Chondrocyte (in vitro differentiated cells): ENCODE results near the gene OSBPL9. TPM values are rescaled to one million over a fixed set of nuclear protein-coding genes. Genes with fewer than 3 reads are reported as not detected.

Experiments
- DNase-seq: peaks from one replicate; pipeline ENCODE4 v3.0.0; 2021; ENCODE audit warnings: mixed read lengths, low spot score
- H3K27ac Mint-ChIP-seq: one replicate; pipeline ENCODE4 v1.8.0; 2021; ENCODE audit warnings: mild to moderate bottlenecking, moderate library complexity, mixed read lengths; ENCODE audit not compliant: unreplicated experiment
- H3K27me3 Mint-ChIP-seq: 2 replicates; pipeline ENCODE4 v1.8.0; 2021; ENCODE audit warnings: low read depth, mixed read lengths
- H3K36me3 Mint-ChIP-seq: 2 replicates; pipeline ENCODE4 v1.8.0; 2021; ENCODE audit warnings: low read depth, mixed read lengths
- H3K4me1 Mint-ChIP-seq: 2 replicates; pipeline ENCODE4 v1.8.0; 2021; ENCODE audit warnings: low read depth, mild to moderate bottlenecking, mixed read lengths
- H3K4me3 Mint-ChIP-seq: one replicate; pipeline ENCODE4 v1.8.0; 2021; ENCODE audit warnings: mild to moderate bottlenecking, moderate library complexity, mixed read lengths; ENCODE audit not compliant: unreplicated experiment
- H3K9me3 Mint-ChIP-seq: 2 replicates; pipeline ENCODE4 v1.8.0; 2021; ENCODE audit warnings: low read depth, mixed read lengths
- CTCF ChIP-seq: fragments of 200-600 bp; sonication (generic); IDR thresholded peaks from 2 replicates; pipeline ENCODE4 v1.5.0; 2021; ENCODE audit warnings: antibody characterized with exemption, mild to moderate bottlenecking, moderate library complexity
- total RNA-seq: library from RNA; stranded (reverse); gene quantifications from 3 replicates; pipeline ENCODE4 v1.2.1, GENCODE V29; 2021

The OSBPL9 gene
- total RNA-seq, 1 donor from 2014 or later: 186 TPM

GRCh38 chr1:51669272-51669671 is 52.4 kb downstream of the OSBPL9 start:
- H3K36me3 Mint-ChIP-seq: no peaks in the 10 kb centered on the region
- H3K9me3 Mint-ChIP-seq: no peaks in the 10 kb centered on the region
- H3K27me3 Mint-ChIP-seq: no peaks in the 10 kb centered on the region
- TF ChIP-seq CTCF: no peak
- H3K27ac Mint-ChIP-seq: peak overlapping the region; percentile 38
- no peak for DNase-seq
- peaks cover 51% of the 10 kb centered on the region for H3K4me1 Mint-ChIP-seq
- H3K4me3 Mint-ChIP-seq: no peak overlapping the region

- Mint-ChIP-seq H3K27ac (peak overlapping the region; percentile 73), H3K27me3 (no peaks in the 10 kb centered on the region)
Measured at GRCh38 chr1:51669816-51670215, 52.9 kb downstream of the OSBPL9 start.

DNA sequence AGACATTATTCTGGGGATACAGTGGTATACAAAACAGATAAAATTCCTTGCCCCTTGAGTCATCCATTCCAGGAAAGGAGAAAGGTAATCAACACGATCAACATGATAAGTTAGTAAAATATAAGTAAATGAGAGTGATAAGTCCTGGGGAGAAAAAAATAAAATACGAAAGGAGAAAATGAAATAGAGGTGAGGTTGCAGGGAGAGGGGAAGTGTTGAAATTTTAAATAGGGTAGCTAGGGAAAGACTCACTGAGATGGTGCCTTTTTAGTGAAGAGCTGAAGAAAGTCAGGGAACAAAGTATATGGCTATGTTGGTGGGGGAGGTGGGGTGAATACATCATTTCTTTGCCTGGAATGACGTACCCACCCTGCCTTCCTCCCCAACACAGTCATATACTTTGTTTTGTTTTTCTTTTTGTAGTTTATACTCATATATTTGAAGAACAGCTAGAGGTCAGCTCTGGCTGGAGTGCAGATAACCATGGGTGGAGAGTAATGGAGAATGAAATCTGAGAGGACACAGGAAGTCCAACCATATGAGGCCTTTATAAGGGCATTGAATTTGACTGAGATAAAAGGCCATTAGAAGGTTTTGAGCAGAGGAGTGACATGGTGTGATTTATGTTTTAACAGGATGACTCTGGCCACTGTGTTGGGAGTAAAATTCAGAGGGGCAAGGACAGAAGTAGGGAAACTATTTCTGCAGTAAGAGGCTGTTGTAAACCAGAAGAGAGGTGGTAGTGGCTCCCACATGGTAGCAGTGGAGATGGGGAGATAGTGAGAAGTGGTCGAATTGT is 54.8 kb downstream of the OSBPL9 start:
- no peak overlapping the region for H3K27ac Mint-ChIP-seq
- H3K4me1 Mint-ChIP-seq: peaks cover 33% of the 10 kb centered on the region
- no peaks in the 10 kb centered on the region for H3K36me3 Mint-ChIP-seq
- H3K9me3 Mint-ChIP-seq: no peaks in the 10 kb centered on the region
- H3K27me3 Mint-ChIP-seq: no peaks in the 10 kb centered on the region
- no peak for DNase-seq
- no peak for TF ChIP-seq CTCF
- no peak overlapping the region for H3K4me3 Mint-ChIP-seq

More at GRCh38 chr1:51669816-51670215, 52.9 kb downstream of the OSBPL9 start:
- DNase-seq: no peak
- no peak overlapping the region for H3K4me3 Mint-ChIP-seq
- no peaks in the 10 kb centered on the region for H3K9me3 Mint-ChIP-seq
- no peaks in the 10 kb centered on the region for H3K36me3 Mint-ChIP-seq
- TF ChIP-seq CTCF: no peak
- H3K4me1 Mint-ChIP-seq: peaks cover 46% of the 10 kb centered on the region

DNA sequence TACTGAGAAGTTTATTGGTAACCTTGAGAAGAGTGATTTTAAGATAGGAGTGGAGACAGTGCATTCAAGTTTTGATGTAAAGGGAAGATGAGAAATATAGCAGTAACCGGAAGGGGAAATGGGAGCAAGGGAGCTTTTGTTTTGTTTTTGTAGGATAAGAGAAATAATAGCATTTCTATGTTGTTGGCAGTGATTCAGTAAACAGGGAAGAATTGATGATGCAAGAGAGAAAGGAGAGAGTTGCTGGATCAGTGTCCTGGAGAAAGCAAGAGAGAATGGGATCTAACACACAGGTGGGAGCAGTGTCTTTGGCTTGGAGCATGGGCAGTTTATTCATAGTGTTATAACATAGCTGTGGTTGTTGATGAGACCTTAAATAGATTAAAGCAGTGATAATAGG is 56.4 kb downstream of the OSBPL9 start:
- H3K9me3 Mint-ChIP-seq: no peaks in the 10 kb centered on the region
- H3K27me3 Mint-ChIP-seq: no peaks in the 10 kb centered on the region
- H3K27ac Mint-ChIP-seq: no peak overlapping the region
- no peak overlapping the region for H3K4me3 Mint-ChIP-seq
- no peak for DNase-seq
- no peak for TF ChIP-seq CTCF
- no peaks in the 10 kb centered on the region for H3K36me3 Mint-ChIP-seq
- H3K4me1 Mint-ChIP-seq: peaks cover 22% of the 10 kb centered on the region

GRCh38 chr1:51675177-51675780 is 58.4 kb downstream of the OSBPL9 start:
- peaks cover 13% of the 10 kb centered on the region for H3K4me1 Mint-ChIP-seq
- no peak for DNase-seq
- H3K27me3 Mint-ChIP-seq: no peaks in the 10 kb centered on the region
- no peak overlapping the region for H3K4me3 Mint-ChIP-seq
- no peaks in the 10 kb centered on the region for H3K36me3 Mint-ChIP-seq
- no peak overlapping the region for H3K27ac Mint-ChIP-seq
- TF ChIP-seq CTCF: no peak
- H3K9me3 Mint-ChIP-seq: no peaks in the 10 kb centered on the region
